ENCODE data around the gene ENGASE. TPM values are rescaled to one million over a fixed set of nuclear protein-coding genes. Genes with fewer than 3 reads are reported as not detected.

The ENGASE gene
- total and polyA plus RNA-seq, 2 donors (not counting 1 experiment from before 2014, with no cell fraction given), result 92.1 to 122 TPM

DNA sequence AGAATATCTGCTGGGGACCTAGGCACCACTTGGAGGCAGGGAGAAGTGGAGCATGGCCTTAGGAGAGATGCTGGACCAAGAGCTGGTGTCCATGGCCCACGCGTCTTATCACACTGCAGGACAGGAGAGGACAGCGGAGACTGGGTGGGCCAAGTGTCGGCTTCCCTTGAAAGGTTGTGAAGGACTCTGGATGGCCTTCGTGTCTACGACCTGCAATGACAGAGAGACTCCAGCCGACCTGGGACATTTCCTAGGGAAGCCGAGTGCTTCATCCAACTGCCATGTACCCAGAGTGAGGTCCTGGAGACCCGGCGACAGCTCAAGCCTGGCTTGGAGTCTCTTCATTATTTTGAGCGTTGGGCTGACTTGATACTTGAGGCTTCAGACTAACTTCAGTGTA lies 30.2 kb upstream of the ENGASE start:
- no peak overlapping the region for H3K4me3 Mint-ChIP-seq
- TF ChIP-seq, protein P1, sequence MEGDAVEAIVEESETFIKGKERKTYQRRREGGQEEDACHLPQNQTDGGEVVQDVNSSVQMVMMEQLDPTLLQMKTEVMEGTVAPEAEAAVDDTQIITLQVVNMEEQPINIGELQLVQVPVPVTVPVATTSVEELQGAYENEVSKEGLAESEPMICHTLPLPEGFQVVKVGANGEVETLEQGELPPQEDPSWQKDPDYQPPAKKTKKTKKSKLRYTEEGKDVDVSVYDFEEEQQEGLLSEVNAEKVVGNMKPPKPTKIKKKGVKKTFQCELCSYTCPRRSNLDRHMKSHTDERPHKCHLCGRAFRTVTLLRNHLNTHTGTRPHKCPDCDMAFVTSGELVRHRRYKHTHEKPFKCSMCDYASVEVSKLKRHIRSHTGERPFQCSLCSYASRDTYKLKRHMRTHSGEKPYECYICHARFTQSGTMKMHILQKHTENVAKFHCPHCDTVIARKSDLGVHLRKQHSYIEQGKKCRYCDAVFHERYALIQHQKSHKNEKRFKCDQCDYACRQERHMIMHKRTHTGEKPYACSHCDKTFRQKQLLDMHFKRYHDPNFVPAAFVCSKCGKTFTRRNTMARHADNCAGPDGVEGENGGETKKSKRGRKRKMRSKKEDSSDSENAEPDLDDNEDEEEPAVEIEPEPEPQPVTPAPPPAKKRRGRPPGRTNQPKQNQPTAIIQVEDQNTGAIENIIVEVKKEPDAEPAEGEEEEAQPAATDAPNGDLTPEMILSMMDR (IDR thresholded peaks at IDR 0.05), result no peak
- TF ChIP-seq EZH2 (IDR thresholded peaks at IDR 0.05; ENCODE audit: borderline replicate concordance, insufficient read depth, low read depth, low read length, poor library complexity, severe bottlenecking), result no peak
- DNase-seq (no peak), ATAC-seq (ENCODE audit: low read depth) (no peak)
- Histone ChIP-seq H2AFZ (ENCODE audit: insufficient read depth, low read depth, low read length, poor library complexity, severe bottlenecking) (no peak overlapping the region), H4K20me1 (ENCODE audit: control insufficient read depth, insufficient read depth, low read length, poor library complexity, severe bottlenecking) (no peaks in the 10 kb centered on the region), H3K4me1 (ENCODE audit: control insufficient read depth in 2 of 2, insufficient read depth in 2 of 2, low read length in 2 of 2) (no peaks in the 10 kb centered on the region), H3K9me3 (ENCODE audit: control extremely low read depth in 1 of 3, control insufficient read depth in 2 of 3, insufficient read depth in 1 of 3, low read length in 2 of 3) (peaks cover 0 to 3% (median 0%) of the 10 kb centered on the region in 3 donors), H3K4me3 (ENCODE audit: control extremely low read depth in 1 of 5, extremely low read depth in 1 of 5, insufficient read depth in 1 of 5, low read depth in 2 of 5, low read length in 4 of 5) (no peak overlapping the region), H3K9ac (ENCODE audit: low read length) (no peak overlapping the region), H3K36me3 (replicated peaks in 1 of 2; ENCODE audit: control extremely low read depth in 1 of 2, control insufficient read depth in 1 of 2, extremely low read depth in 1 of 2, insufficient read depth in 2 of 2, low read length in 1 of 2) (no peaks in the 10 kb centered on the region), H3K27me3 (replicated peaks in 1 of 4; ENCODE audit: control extremely low read depth in 1 of 4, control insufficient read depth in 3 of 4, insufficient read depth in 4 of 4, low read length in 3 of 4) (peaks cover 0 to 19% (median 0%) of the 10 kb centered on the region in 4 experiments), H3K4me2 (replicated peaks; ENCODE audit: low read depth, low read length, poor library complexity, severe bottlenecking) (no peak overlapping the region), H3K27ac (ENCODE audit: low read length in 2 of 2) (no peak overlapping the region), H3K79me2 (ENCODE audit: control insufficient read depth, insufficient read depth, low read length) (no peaks in the 10 kb centered on the region)
- ChIA-PET POLR2A (no interaction called here), CTCF (interaction anchor here (0.8 to 2.4 kb wide), 6 partner anchors 8 to 348 kb away, joined by 3 to 24 read pairs (median 6); no protein-coding TSS in a partner anchor)
- H3K27ac Mint-ChIP-seq, result no peak overlapping the region
- H3K4me1 Mint-ChIP-seq, result peaks cover 1% of the 10 kb centered on the region
- intact Hi-C loops (cut with micrococcal nuclease), result loop anchor here (10.0 kb wide), 1 partner anchor 50 kb away; no protein-coding TSS in a partner anchor
- WGBS (ENCODE audit: insufficient coverage), result 94% methylated on average over 10 of the region's 11 CpGs
- H3K27me3 Mint-ChIP-seq, result peaks cover 24% of the 10 kb centered on the region
- no peaks in the 10 kb centered on the region for H3K9me3 Mint-ChIP-seq (ENCODE audit: insufficient read depth)

DNA sequence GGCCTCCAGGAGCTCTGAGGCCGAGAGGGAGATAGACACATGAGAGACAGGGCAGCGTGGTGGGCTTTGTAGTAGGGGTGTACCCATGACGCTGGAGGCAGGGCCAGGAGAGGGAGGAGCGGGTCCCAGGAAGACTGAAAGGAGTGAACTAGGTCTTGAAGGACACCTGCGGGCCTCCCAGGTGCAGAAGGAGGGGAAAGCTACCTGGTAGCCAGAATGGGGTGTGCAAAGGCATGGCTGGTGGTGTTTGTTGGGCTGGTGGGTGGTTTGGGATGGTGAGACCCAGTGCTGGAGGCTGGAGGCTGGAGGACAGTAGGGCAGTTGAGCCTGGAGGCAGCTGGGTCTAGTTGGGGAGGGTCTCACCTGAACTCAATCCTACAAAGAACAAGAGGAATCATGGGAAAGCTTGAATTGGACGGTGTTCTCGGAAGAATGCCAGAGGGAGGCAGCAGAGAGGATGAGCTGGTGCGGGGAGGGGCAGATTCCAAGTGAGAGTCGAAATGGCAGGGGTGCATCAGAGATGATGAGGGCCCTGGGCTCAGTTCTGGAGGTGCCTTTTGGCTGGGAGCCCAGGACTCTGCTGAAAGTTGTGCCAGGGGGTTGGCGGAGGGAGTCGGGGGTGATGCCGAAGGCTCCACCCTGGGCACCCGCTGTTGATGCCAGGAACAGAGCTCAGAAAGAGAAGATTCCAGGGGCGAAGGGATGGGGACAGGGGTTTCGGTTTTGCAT lies 29.5 kb upstream of the ENGASE start:
- WGBS (ENCODE audit: insufficient coverage), result 82% methylated on average over 15 of the region's 15 CpGs
- intact Hi-C loops (cut with micrococcal nuclease), result loop anchor here (5.0 to 10.0 kb wide), 2 partner anchors 37 to 50 kb away; no protein-coding TSS in a partner anchor
- H3K9me3 ChIP-seq (ENCODE audit: control extremely low read depth in 1 of 3, control insufficient read depth in 2 of 3, insufficient read depth in 1 of 3, low read length in 2 of 3), result peaks cover 0 to 6% (median 0%) of the 10 kb centered on the region in 3 donors
- POLR2A ChIA-PET, result no interaction called here
- no peak overlapping the region for H3K27ac ChIP-seq (ENCODE audit: low read length in 2 of 2)
- H3K27ac Mint-ChIP-seq, result no peak overlapping the region
- TF ChIP-seq EZH2 (IDR thresholded peaks at IDR 0.05; ENCODE audit: borderline replicate concordance, insufficient read depth, low read depth, low read length, poor library complexity, severe bottlenecking), result no peak
- TF ChIP-seq, protein P1 (IDR thresholded peaks at IDR 0.05), result no peak
- no peaks in the 10 kb centered on the region for H3K9me3 Mint-ChIP-seq (ENCODE audit: insufficient read depth)
- no peak overlapping the region for H3K4me2 ChIP-seq (replicated peaks; ENCODE audit: low read depth, low read length, poor library complexity, severe bottlenecking)
- peaks cover 1% of the 10 kb centered on the region for H3K4me1 Mint-ChIP-seq
- no peaks in the 10 kb centered on the region for H3K36me3 ChIP-seq (replicated peaks in 1 of 2; ENCODE audit: control extremely low read depth in 1 of 2, control insufficient read depth in 1 of 2, extremely low read depth in 1 of 2, insufficient read depth in 2 of 2, low read length in 1 of 2)
- H3K4me3 ChIP-seq (ENCODE audit: control extremely low read depth in 1 of 5, extremely low read depth in 1 of 5, insufficient read depth in 1 of 5, low read depth in 2 of 5, low read length in 4 of 5), result no peak overlapping the region
- H3K27me3 Mint-ChIP-seq, result peaks cover 24% of the 10 kb centered on the region
- ATAC-seq (ENCODE audit: low read depth), result no peak
- no peaks in the 10 kb centered on the region for H4K20me1 ChIP-seq (ENCODE audit: control insufficient read depth, insufficient read depth, low read length, poor library complexity, severe bottlenecking)
- no peak overlapping the region for H3K9ac ChIP-seq (ENCODE audit: low read length)
- CTCF ChIA-PET, result interaction anchor here (0.7 to 2.4 kb wide), 13 partner anchors 9 to 356 kb away, joined by 3 to 24 read pairs (median 5); no protein-coding TSS in a partner anchor
- peaks cover 0 to 19% (median 0%) of the 10 kb centered on the region in 4 experiments for H3K27me3 ChIP-seq (replicated peaks in 1 of 4; ENCODE audit: control extremely low read depth in 1 of 4, control insufficient read depth in 3 of 4, insufficient read depth in 4 of 4, low read length in 3 of 4)
- DNase-seq, result no peak
- no peak overlapping the region for H3K4me3 Mint-ChIP-seq
- no peaks in the 10 kb centered on the region for H3K4me1 ChIP-seq (ENCODE audit: control insufficient read depth in 2 of 2, insufficient read depth in 2 of 2, low read length in 2 of 2)
- H3K79me2 ChIP-seq (ENCODE audit: control insufficient read depth, insufficient read depth, low read length), result no peaks in the 10 kb centered on the region
- no peak overlapping the region for H2AFZ ChIP-seq (ENCODE audit: insufficient read depth, low read depth, low read length, poor library complexity, severe bottlenecking)
